Coronary artery (tissue), 2 donors: ENCODE measurements around the gene GTF2IRD1.

Experiments
- DNase-seq: peaks from one replicate; pipeline ENCODE4 v3.0.0-alpha.2; 2017; ENCODE audit warnings: low spot score
- H3K27ac ChIP-seq, 2 donors: fragments of 200-600 bp; sonication (generic); one replicate each; pipeline ENCODE4 v1.5.1; 2016 to 2019
- H3K4me3 ChIP-seq: fragments of 200-600 bp; sonication (generic); 2 replicates; pipeline ENCODE4 v1.5.1; 2016; ENCODE audit warnings: mild to moderate bottlenecking, moderate library complexity
- CTCF ChIP-seq: fragments of 200-600 bp; sonication (generic); IDR thresholded peaks from one replicate; pipeline ENCODE4 v1.5.1; 2019; ENCODE audit warnings: antibody characterized with exemption

Gene GTF2IRD1

GRCh38 chr7:74461970-74462706 is 8.4 kb downstream of the GTF2IRD1 start:
- no peak overlapping the region for H3K27ac ChIP-seq
- DNase-seq = no peak
- no peak for TF ChIP-seq CTCF
- no peak overlapping the region for H3K4me3 ChIP-seq

- DNase-seq = no peak
- H3K4me3 ChIP-seq = no peak overlapping the region
- no peak overlapping the region for H3K27ac ChIP-seq
- no peak for TF ChIP-seq CTCF
These were observed 9.0 kb downstream of the GTF2IRD1 start for GRCh38 chr7:74462707-74463100.

- DNase-seq = no peak
- TF ChIP-seq CTCF = no peak
- Histone ChIP-seq H3K27ac (no peak overlapping the region), H3K4me3 (no peak overlapping the region)
These were observed 11.5 kb downstream of the GTF2IRD1 start for GRCh38 chr7:74464931-74465886.

- H3K27ac ChIP-seq = no peak overlapping the region
- DNase-seq = no peak
- H3K4me3 ChIP-seq = no peak overlapping the region
- TF ChIP-seq CTCF = no peak
These were observed 12.6 kb downstream of the GTF2IRD1 start for GRCh38 chr7:74466196-74466813.

- DNase-seq = no peak
- no peak for TF ChIP-seq CTCF
- no peak overlapping the region for H3K27ac ChIP-seq
- H3K4me3 ChIP-seq = no peak overlapping the region
These were observed 14.2 kb downstream of the GTF2IRD1 start for GRCh38 chr7:74467876-74468275.

- H3K4me3 ChIP-seq = no peak overlapping the region
- DNase-seq = no peak
- no peak for TF ChIP-seq CTCF
- H3K27ac ChIP-seq = no peak overlapping the region
These were observed 16.8 kb downstream of the GTF2IRD1 start for GRCh38 chr7:74470504-74470903.
